ENCODE data around the gene ZNF511.

- TF ChIP-seq POLR2A (IDR thresholded peaks at IDR 0.05): no peak
- TF ChIP-seq CTCF (IDR thresholded peaks at IDR 0.05): no peak
Observed at GRCh38 chr10:133302230-133302629, 6.5 kb upstream of the ZNF511 start.
